ENCODE data around the gene MYO1E. TPM values are rescaled to one million over a fixed set of nuclear protein-coding genes. Genes with fewer than 3 reads are reported as not detected.

The MYO1E gene
- total RNA-seq, 1 experiment from 2014 or later, result 68.8 TPM

- Histone ChIP-seq H4K20me1 (ENCODE audit: low read length) (peaks cover 27% of the 10 kb centered on the region; the same call in 1 of the 2 replicates), H3K27me3 (ENCODE audit: low read length) (no peaks in the 10 kb centered on the region), H3K4me2 (ENCODE audit: low read length) (no peak overlapping the region), H3K4me1 (ENCODE audit: insufficient read depth, low read length) (peaks cover 23% of the 10 kb centered on the region), H3K27ac (ENCODE audit: low read length) (no peak overlapping the region), H3K9me2 (replicated peaks; ENCODE audit: low read length) (no peaks in the 10 kb centered on the region), H3F3A (ENCODE audit: low read length, unreplicated experiment) (no peaks in the 10 kb centered on the region), H3K79me2 (ENCODE audit: low read length) (peaks cover 93% of the 10 kb centered on the region), H3K36me3 (ENCODE audit: low read depth, low read length) (peaks cover 3% of the 10 kb centered on the region; the same call in 1 of the 2 replicates), H3K9me3 (ENCODE audit: low read length) (no peaks in the 10 kb centered on the region), H2AFZ (ENCODE audit: low read length) (no peak overlapping the region), H3K4me3 (ENCODE audit: low read length) (no peak overlapping the region), H3K9ac (ENCODE audit: low read length) (no peak overlapping the region)
- TF ChIP-seq CTCF (conservative IDR thresholded peaks at IDR 0.05; ENCODE audit: low read depth, low read length) (no peak), EZH2 (IDR thresholded peaks at IDR 0.05; ENCODE audit: low read length, unreplicated experiment) (no peak)
- no peak for DNase-seq
- intact Hi-C loops (cut with micrococcal nuclease), result no loop called here
- no peak for ATAC-seq
- ChIA-PET CTCF (no interaction called here), POLR2A (ENCODE audit: unreplicated experiment) (no interaction called here)
- no TSS peak for BruUV-seq (replicated peaks)
These were observed 40.7 kb downstream of the MYO1E start for GRCh38 chr15:59332009-59332408.

- no peak overlapping the region for H3K4me3 ChIP-seq (ENCODE audit: low read length)
- intact Hi-C loops (cut with micrococcal nuclease), result no loop called here
These were observed 42.0 kb downstream of the MYO1E start for GRCh38 chr15:59330649-59331048.

More at GRCh38 chr15:59330649-59331048, 42.0 kb downstream of the MYO1E start:
- Histone ChIP-seq H3K4me2 (ENCODE audit: low read length) (no peak overlapping the region), H4K20me1 (ENCODE audit: low read length) (peaks cover 27% of the 10 kb centered on the region; the same call in 1 of the 2 replicates), H3F3A (ENCODE audit: low read length, unreplicated experiment) (no peaks in the 10 kb centered on the region), H3K36me3 (ENCODE audit: low read depth, low read length) (peaks cover 3% of the 10 kb centered on the region; the same call in 1 of the 2 replicates), H3K27me3 (ENCODE audit: low read length) (no peaks in the 10 kb centered on the region), H3K27ac (ENCODE audit: low read length) (no peak overlapping the region), H3K4me1 (ENCODE audit: insufficient read depth, low read length) (peaks cover 23% of the 10 kb centered on the region), H2AFZ (ENCODE audit: low read length) (no peak overlapping the region), H3K9me3 (ENCODE audit: low read length) (no peaks in the 10 kb centered on the region), H3K9ac (ENCODE audit: low read length) (no peak overlapping the region), H3K79me2 (ENCODE audit: low read length) (peaks cover 95% of the 10 kb centered on the region), H3K9me2 (replicated peaks; ENCODE audit: low read length) (no peaks in the 10 kb centered on the region)
- ATAC-seq (no peak), DNase-seq (no peak)
- no peak for TF ChIP-seq EZH2 (IDR thresholded peaks at IDR 0.05; ENCODE audit: low read length, unreplicated experiment)
- no peak for TF ChIP-seq EZH2phosphoT487 (IDR thresholded peaks at IDR 0.05; ENCODE audit: borderline replicate concordance, low read length)
- TF ChIP-seq CTCF (conservative IDR thresholded peaks at IDR 0.05; ENCODE audit: low read depth, low read length), result no peak
- ChIA-PET POLR2A (ENCODE audit: unreplicated experiment) (no interaction called here), CTCF (no interaction called here)
- no TSS peak for BruUV-seq (replicated peaks)
